Measurements from ENCODE around the gene SLC30A9.

- TF ChIP-seq CTCF (optimal IDR thresholded peaks at IDR 0.05 in 1 of 3, IDR thresholded peaks at IDR 0.05 in 1 of 3, conservative IDR thresholded peaks at IDR 0.05 in 1 of 3; ENCODE audit: extremely low read depth in 1 of 3, insufficient read depth in 2 of 3, low read length in 3 of 3) (no peak), EZH2 (IDR thresholded peaks at IDR 0.05; ENCODE audit: low read length) (no peak)
Measured at GRCh38 chr4:42122237-42122636, 131.9 kb downstream of the SLC30A9 start.

Data from keratinocyte (primary cell).